GM21526 (cell line): ENCODE results near the gene PAXIP1.
A peak's percentile ranks its signal among the peaks of the same experiment; 100 is the strongest.
"Not testable (repeated sequence)": the region's sequence is repeated elsewhere in the genome, so short reads cannot be mapped to it uniquely, and the experiment has no call there.

ENCODE experiments used
- ATAC-seq: cut with Tn5 transposase; IDR thresholded peaks from one replicate; pipeline ENCODE4 v1.9.1; 2021; ENCODE audit warnings: moderate library complexity; ENCODE audit not compliant: unreplicated experiment, low FRiP score

Gene PAXIP1, protein sequence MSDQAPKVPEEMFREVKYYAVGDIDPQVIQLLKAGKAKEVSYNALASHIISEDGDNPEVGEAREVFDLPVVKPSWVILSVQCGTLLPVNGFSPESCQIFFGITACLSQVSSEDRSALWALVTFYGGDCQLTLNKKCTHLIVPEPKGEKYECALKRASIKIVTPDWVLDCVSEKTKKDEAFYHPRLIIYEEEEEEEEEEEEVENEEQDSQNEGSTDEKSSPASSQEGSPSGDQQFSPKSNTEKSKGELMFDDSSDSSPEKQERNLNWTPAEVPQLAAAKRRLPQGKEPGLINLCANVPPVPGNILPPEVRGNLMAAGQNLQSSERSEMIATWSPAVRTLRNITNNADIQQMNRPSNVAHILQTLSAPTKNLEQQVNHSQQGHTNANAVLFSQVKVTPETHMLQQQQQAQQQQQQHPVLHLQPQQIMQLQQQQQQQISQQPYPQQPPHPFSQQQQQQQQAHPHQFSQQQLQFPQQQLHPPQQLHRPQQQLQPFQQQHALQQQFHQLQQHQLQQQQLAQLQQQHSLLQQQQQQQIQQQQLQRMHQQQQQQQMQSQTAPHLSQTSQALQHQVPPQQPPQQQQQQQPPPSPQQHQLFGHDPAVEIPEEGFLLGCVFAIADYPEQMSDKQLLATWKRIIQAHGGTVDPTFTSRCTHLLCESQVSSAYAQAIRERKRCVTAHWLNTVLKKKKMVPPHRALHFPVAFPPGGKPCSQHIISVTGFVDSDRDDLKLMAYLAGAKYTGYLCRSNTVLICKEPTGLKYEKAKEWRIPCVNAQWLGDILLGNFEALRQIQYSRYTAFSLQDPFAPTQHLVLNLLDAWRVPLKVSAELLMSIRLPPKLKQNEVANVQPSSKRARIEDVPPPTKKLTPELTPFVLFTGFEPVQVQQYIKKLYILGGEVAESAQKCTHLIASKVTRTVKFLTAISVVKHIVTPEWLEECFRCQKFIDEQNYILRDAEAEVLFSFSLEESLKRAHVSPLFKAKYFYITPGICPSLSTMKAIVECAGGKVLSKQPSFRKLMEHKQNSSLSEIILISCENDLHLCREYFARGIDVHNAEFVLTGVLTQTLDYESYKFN

DNA sequence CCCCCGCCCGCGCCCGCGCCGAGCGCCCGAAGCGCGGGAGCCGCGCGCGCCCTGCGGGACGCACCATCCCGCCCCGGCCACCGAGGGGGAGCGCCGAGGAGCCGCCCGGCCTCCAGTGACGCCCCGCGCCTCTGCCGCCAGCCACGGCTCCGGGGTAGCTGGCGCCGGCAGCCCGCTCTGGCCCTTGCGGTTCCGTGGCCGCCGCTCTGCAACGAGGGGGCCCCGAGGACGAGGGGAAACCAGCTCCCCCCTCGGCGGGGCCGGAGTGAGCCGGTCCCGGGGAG lies at the start of gene PAXIP1:
PAXIP1 (minus strand) TSS at position 33 of the 284 bp plus-strand sequence. CDS start 195 bp downstream, outside the sequence.
- peak; percentile 55 for ATAC-seq

DNA sequence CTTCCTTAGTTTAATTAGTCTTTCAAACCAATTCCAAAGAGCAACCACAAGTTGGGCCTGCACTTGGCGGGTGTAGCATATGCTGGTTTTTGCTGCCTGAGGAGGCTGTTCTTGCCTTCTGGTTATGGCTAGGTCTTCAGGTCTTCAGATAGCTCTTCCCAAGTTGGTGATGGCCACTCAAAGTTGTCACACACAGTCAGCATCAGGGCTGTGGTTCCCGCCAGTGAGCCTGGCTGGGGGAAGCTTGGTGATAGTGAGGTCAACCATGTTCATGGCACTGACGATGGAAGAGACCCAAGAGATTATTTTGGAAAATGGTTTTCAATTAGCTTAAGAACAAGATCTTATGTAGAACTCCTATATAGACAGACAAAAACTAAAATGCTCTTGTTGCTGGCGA lies 48.4 kb upstream of the PAXIP1 start:
- ATAC-seq = no peak

DNA sequence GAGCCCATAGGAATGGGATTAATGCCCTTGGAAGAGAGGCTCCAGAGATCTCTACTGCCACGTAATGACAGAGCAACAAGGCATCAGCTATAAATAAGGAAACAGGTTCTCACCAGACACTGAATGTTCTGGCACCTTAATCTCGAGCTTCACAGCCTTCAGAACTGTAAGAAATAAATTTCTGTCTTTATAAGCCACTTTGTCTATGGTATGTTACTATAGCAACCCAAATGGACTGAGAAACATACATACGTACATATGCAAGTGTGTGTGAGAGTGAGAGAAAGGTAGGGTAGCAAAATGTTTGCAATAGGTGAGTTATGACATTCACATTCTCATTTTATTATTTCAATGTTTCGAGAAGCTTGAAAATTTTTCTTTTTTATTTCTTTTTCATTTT lies 45.1 kb upstream of the PAXIP1 start:
- no peak for ATAC-seq

DNA sequence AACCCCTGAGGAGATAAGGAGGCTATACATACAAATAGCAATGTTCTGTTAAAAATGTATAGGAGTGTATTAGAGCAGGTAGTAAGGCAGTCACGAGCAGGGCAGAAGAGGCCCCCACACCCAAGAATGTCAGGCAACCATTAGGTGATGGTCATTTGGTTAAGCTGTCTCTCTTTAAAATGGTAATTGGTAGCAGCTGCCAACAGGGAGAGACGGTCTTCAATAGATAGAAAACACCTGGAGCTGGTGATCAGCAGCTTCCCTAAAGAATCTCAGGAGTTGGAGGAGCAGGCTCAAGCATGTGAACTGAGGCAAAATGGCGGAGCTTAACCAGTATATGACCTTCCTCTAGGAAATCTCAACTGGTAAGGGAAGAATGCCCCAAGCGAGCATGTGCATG lies 40.8 kb upstream of the PAXIP1 start:
- ATAC-seq = no peak

DNA sequence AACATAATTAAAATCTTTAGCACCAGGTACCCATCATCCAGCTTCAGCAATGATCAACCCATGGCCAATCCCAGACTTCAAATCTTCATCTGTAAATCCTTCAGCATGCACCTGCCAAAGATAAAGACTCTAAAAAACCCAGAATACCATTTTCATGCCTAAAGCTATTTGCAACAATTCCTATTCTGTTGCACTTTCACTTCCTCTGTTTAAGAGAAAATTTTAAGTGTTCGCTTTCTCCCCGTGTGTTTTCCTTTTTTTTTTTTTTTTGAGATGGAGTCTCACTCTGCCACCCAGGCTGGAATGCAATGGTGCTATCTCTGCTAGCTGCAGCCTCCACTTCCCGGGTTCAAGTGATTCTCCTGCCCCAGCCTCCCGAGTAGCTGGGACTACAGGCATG lies 35.4 kb upstream of the PAXIP1 start:
- ATAC-seq = no peak

DNA sequence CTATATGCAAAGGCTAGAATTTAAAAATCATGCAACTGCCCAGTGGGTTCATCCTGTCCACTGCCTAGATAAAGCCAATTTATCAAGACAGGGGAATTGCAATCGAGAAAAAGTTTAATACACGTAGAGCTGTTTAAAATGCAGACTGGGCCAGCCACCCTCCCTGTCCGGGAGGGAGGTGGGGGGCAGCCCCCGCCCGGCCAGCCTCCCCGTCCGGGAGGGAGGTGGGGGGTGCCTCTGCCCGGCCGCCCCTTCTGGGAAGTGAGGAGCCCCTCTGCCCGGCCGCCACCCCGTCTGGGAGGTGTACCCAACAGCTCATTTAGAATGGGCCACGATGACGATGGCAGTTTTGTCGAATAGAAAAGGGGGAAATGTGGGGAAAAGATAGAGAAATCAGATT lies 31.6 kb upstream of the PAXIP1 start:
- ATAC-seq = not testable (repeated sequence)

DNA sequence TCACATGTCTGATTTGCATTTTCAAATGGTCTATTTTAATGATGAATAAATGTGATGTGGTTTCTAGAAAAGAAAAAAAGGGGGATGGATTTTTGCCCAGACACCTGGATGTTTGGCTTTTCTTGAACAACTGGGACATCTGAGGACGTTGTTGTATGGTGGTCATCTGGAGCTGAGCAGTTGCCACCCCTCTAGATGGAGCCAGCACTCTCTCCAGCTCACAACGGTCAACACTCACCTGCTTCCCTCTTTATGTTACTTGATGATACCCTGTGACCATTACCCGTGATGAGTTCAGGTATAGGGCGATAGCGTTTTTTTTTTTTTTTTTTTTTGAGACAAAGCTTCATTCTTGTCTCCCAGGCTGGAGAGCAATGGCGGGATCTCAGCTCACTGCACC lies 30.1 kb upstream of the PAXIP1 start:
- ATAC-seq = no peak

DNA sequence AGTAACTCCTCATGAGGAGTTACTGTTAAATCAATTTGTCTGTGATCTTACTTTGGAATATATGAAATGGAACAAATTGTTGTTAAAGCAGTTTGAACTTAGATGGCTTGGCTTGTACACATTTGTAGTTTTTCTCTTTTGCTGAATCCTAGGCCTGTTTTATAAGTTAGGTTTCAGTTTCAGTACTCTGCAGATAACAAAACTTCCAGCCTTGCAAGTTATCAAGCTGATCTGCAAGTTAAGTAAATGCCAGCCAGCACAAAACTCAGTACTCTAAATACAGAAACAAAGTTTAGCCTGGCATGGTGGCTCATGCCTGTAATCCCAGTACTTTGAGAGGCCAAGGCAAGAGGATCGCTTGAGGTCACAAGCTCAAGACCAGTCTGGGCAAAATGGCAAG lies 25.0 kb upstream of the PAXIP1 start:
- no peak for ATAC-seq

DNA sequence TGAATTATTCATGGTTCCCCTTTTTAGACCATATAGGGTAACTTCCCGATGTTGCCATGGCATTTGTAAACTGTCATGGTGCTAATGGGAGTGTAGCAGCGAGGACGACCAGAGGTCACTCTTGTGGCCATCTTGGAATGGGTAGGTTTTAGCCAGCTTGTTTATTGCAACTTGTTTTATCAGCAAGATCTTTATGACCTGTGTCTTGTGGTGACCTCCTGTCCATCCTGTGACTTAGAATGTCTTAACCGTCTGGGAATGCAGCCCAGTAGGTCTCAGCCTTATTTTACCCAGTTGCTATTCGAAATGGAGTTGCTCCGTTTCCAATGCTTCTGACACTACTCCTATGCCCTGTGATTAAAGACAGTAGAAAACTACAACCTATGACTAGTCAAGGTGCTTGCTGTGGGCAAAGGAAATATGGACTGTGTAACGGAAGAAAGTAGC lies 18.8 kb upstream of the PAXIP1 start:
- no peak for ATAC-seq

DNA sequence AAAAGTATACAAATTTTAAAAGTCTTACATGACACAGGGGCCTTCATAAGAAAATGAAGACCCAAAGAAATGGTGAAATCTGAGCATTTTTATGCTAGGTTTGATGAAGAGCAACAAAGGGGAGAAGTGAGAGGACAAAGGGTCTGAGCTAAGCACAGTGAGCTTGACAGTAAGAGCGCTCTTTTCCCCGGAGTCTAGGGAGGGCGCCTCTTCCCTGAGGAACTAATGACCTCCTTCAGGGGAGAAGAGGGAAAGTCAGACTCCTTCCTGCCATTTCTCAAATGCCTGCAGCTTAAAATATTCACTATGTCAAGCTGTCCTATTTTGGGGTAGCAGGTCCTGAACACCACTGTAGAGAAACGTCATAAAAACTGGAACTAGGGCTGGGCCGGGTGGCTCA lies 18.1 kb upstream of the PAXIP1 start:
- ATAC-seq = no peak

DNA sequence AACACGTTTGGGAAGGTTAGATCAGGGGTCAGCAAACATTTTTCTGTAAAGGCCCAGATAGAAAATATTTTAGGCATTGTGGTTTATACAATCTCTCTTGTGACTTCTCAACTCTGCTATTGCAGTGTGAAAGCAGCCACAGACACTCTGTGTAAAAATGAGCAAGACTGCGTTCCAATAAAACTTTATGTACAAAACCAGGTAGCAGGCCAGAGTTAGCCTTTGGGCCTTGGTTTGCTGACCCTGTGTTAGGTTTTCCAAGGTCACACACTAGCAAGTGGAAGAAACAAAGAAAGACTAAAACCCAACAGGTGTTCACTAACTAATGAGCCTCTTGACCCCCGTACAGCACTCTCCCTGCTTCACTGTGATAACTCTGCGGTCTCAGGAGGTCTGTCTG lies 14.9 kb upstream of the PAXIP1 start:
- ATAC-seq = no peak

DNA sequence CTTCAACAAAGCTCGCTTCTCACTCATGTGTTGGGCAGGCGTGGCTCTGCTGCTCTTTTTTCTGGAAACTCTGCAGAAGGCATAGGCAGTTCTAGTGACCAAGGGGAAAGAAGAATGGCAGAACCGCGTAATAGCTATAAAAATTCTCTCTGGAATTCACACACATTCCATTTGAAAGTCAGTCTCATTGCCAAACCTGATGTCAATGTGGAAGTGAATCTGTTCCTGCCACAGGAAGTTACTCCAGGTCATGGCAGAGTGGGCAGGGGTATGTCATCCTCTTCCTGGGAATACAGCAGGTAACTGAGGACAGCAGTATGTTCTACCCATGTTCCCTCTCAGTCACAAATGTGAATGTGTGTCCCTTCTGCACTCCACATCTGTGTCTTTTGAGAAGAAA lies 8.2 kb upstream of the PAXIP1 start:
- no peak for ATAC-seq

DNA sequence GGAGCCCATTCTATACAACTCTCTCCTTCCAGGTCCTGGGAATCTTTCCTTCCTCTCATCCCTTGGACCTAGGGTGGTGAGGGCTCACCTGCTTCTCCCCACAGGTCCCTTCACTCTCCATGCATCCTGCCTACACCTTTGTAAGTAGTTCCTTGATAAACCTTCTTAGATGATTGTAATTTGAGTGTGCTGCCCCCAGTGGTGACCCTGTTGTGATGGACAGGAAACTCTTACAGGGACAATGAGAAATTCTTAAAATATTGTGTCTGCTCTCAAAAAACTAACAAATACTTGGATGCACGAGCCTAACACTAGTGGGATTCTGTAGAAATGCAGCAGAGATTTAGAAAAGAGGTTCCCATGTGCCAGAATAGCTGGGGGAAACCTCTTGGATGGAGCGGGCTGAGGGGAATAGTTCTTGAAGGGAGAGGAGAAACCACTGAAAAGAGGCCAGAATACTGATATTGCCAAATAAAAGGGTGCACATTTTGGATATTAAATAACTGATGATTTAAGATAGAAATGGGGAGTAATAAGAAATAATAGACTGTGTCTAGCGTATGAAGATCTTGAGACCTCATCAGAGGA lies 6.7 kb upstream of the PAXIP1 start:
- ATAC-seq = peak; percentile 63

DNA sequence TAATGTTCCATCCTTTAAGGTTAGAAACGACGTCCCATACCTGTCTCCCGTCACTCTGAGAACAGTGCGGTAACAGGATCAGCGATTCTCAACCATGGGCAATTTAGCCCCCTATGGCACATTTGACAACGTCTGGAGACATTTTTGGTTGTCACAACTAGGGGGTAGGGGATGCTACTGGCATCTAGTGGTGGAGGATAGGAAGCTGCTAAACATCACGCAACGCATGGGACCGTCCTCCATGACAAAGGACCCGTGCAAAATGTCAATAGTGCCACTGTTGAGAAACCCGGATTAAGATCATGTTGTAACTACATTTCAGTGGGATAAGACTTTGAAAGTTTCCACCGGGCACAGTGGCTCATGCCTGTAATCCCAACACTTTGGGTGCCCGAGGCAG lies 5.0 kb upstream of the PAXIP1 start:
- ATAC-seq = no peak

DNA sequence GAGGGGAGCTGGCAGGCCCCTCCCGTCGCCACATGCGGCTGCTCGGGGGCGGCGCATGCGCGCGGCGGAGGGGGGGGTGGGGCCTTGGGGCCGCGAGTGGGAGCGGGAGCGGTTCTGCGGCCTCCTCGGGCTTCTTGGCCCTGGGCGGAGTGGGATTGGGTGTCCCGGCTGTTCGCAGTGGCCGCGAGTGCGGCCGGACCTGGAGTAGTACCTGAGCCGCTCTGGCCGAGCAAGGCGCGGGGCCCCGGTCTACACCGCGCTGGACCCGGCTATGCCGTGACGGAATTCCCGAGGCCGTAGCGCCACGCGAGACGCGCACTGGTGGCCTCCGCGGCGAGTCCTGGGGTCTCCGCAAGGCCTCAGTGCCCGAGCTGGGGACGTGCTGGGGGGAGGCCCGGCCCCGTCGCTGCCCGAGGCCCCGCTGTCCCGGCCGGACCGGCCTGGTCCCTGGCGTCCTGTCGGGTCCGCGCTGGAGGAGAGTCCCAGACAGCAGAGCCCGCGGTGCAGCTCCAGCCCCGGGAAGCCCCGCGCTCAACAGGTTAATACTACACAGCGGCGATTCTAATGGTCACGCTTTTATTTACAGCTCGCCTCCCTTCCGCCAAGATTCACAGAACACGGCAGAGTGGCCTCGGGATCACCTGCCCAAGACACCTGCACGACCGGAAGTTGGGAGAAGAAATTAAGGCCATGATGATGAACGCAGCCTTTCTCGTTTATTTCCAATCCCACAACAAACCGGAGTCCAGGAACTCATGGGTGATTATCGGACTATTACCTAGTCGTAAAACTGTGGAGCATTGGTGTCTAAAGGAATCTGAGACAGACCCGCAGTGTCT lies 671 bp upstream of the PAXIP1 start:
- ATAC-seq = peak; percentile 66

DNA sequence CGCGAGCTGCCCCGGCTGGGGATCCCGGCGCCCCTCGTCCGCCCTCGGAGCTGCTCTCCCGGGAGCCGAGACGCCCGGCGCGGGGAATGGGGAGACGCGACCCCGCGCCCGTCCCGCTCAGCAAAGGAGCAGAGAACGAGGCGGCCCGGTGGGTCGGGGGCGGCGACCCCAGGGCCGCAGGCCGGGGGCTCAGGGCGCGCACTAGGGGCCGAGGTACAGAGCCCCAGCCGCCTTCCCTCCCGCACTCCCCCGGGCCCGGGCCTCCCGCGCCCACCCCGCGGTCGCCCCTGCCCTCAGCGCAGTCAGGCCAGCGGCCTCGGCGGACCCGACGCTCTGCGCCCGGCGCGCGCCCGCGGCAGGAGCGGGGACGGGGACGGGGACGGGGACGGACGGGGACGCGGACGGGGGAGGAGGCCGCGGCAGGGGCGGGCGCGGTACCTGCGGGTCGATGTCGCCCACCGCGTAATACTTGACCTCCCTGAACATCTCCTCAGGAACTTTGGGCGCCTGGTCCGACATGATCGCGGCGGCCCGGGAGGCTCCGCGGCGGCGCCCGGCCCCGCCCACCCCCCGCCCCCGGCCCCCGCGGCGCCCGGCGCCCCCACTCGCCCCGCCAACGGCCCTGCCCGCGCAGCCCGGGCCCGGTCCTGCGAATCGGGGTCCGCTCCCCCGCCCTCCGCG lies 373 bp downstream of the PAXIP1 start:
- ATAC-seq = peak; percentile 36

DNA sequence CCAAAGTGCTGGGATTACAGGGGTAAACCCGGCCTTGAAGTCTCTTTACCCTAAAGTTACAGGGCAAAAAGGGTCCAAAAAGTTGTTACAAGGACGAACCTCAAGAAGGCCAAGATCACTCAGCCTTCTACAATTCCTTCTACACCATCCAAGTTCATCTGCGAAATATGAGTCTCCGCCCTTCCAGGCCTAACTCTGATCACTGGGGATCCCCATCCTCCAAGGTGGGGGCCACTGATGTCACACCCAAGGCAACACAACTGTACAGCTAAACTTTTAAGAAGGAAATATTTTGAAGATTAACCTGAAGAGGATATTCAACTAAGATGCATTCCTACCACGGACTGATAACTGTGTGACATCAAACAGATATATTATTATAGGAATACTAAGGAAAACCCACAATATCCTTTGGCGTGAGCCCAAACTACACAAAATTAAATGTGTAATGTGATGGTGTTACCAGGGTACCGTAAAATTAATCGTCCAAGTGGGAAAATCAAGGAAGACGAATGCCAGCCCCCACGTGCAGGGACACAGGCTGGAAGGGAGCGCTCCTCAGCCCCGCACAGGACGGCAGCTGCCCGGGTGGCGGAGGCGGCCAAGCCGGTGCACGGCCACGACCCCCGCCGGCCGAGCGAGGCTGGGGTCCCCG lies 1.0 kb downstream of the PAXIP1 start:
- peak; percentile 18 for ATAC-seq

DNA sequence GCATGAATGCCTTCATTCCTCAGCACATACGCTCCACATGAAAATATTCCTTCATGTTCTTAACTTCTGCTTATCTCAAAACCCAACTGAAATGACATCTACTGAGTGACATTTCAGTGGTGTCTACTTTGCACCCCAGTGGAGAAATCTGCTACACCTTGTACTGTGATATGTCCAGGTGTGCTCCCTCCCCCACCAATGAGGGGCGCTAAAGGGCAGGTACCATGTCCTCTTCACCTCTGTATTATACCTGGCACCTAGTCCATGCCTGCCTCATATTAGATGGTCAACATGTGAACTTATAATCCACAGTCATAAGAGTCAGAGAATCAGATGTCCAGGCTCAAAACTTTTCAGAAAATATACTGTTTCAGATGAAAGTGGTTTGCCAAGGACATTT lies 2.1 kb downstream of the PAXIP1 start:
- no peak for ATAC-seq

DNA sequence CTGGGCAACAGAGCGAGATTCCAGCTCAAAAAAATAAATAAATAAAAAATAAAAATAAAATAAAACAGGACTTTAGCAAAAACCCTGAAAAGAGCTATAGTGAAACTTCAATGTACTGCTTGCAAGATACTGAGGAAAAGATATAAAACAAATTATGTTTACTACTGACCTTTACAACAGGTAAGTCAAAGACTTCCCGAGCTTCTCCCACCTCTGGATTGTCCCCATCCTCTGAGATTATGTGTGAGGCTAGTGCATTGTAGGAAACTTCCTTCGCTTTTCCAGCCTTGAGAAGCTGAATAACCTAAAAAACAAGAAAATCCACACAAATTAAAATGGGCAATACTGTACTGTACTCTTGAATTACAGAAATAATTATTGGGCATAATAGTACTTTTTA lies 4.4 kb downstream of the PAXIP1 start:
- ATAC-seq = no peak
